Measurements from ENCODE around the gene JAK2. TPM values are rescaled to one million over a fixed set of nuclear protein-coding genes. Genes with fewer than 3 reads are reported as not detected.

JAK2 gene
- total and polyA plus RNA-seq, 9 of the 15 experiments (the other 6 are each of a cell fraction or from before 2014, with no cell fraction given), result 4.7 to 23.4 (median 15.3) TPM

DNA sequence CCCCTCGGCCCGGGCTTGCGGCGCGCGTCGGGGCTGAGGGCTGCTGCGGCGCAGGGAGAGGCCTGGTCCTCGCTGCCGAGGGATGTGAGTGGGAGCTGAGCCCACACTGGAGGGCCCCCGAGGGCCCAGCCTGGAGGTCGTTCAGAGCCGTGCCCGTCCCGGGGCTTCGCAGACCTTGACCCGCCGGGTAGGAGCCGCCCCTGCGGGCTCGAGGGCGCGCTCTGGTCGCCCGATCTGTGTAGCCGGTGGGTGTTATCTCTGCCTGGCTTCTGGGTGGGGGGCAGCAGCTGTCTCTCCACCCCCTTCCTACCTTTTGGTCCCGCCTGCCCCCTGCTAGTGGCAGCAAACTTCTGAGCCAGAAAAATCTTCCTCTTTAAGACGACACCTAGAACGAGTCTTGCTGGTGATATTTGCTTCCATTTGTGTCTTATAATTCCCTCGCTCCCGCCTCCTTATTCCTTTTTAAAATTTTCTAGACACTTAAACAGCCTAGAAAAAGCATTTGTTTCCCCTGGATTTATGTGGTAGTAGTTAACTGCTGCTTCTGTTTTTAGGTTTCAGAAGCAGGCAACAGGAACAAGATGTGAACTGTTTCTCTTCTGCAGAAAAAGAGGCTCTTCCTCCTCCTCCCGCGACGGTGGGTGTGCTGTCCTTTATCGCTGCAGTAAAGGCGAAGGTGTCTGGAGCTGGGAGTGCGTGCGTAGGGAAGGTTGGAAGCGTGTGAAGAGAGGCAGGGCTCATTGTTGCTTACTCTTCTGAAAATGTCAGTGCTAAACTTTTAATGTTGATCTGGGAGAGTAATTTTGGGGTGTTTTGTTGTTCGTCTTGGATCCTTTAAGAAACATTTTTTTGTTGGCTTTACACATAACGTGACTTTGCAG, 554 bp downstream of the JAK2 start (continued):
- TF ChIP-seq, protein P1, sequence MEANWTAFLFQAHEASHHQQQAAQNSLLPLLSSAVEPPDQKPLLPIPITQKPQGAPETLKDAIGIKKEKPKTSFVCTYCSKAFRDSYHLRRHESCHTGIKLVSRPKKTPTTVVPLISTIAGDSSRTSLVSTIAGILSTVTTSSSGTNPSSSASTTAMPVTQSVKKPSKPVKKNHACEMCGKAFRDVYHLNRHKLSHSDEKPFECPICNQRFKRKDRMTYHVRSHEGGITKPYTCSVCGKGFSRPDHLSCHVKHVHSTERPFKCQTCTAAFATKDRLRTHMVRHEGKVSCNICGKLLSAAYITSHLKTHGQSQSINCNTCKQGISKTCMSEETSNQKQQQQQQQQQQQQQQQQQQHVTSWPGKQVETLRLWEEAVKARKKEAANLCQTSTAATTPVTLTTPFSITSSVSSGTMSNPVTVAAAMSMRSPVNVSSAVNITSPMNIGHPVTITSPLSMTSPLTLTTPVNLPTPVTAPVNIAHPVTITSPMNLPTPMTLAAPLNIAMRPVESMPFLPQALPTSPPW (CRISPR knock-in tag; IDR thresholded peaks at IDR 0.05), result no peak
- TF ChIP-seq ZNF778 (CRISPR knock-in tag; IDR thresholded peaks at IDR 0.05) (no peak), JUN (IDR thresholded peaks at IDR 0.05; ENCODE audit: borderline replicate concordance, low read depth, low read length) (no peak), JUN (CRISPR knock-in tag; IDR thresholded peaks at IDR 0.05; ENCODE audit: borderline replicate concordance) (no peak), EP300 (IDR thresholded peaks at IDR 0.05; ENCODE audit: low read length) (no peak), STAT5A (IDR thresholded peaks at IDR 0.05; ENCODE audit: borderline replicate concordance, low read length) (no peak), PTRF (tag; IDR thresholded peaks at IDR 0.05) (no peak), ETV6 (IDR thresholded peaks at IDR 0.05; ENCODE audit: borderline replicate concordance in 1 of 2, low read depth in 2 of 2, low read length in 1 of 2) (no peak), ETV6 (CRISPR knock-in tag; IDR thresholded peaks at IDR 0.05; ENCODE audit: borderline replicate concordance) (peak; percentile 2; the same call in 1 of the 2 replicates), KDM2B (CRISPR knock-in tag; IDR thresholded peaks at IDR 0.05) (no peak), C11orf30 (IDR thresholded peaks at IDR 0.05; ENCODE audit: low read depth) (no peak), RBM17 (IDR thresholded peaks at IDR 0.05; ENCODE audit: borderline replicate concordance, low read depth, low read length) (no peak), KDM1A (IDR thresholded peaks at IDR 0.05) (no peak), SRSF9 (IDR thresholded peaks at IDR 0.05; ENCODE audit: borderline replicate concordance, low read depth, low read length) (no peak)
- TF ChIP-seq, protein P2, sequence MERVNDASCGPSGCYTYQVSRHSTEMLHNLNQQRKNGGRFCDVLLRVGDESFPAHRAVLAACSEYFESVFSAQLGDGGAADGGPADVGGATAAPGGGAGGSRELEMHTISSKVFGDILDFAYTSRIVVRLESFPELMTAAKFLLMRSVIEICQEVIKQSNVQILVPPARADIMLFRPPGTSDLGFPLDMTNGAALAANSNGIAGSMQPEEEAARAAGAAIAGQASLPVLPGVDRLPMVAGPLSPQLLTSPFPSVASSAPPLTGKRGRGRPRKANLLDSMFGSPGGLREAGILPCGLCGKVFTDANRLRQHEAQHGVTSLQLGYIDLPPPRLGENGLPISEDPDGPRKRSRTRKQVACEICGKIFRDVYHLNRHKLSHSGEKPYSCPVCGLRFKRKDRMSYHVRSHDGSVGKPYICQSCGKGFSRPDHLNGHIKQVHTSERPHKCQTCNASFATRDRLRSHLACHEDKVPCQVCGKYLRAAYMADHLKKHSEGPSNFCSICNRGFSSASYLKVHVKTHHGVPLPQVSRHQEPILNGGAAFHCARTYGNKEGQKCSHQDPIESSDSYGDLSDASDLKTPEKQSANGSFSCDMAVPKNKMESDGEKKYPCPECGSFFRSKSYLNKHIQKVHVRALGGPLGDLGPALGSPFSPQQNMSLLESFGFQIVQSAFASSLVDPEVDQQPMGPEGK (CRISPR knock-in tag; IDR thresholded peaks at IDR 0.05; ENCODE audit: borderline replicate concordance), result no peak
- TF ChIP-seq, protein P3, sequence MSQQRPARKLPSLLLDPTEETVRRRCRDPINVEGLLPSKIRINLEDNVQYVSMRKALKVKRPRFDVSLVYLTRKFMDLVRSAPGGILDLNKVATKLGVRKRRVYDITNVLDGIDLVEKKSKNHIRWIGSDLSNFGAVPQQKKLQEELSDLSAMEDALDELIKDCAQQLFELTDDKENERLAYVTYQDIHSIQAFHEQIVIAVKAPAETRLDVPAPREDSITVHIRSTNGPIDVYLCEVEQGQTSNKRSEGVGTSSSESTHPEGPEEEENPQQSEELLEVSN (IDR thresholded peaks at IDR 0.05; ENCODE audit: borderline replicate concordance in 1 of 2, extremely low read depth in 1 of 2, insufficient read depth in 1 of 2, insufficient read length in 1 of 2, low read depth in 1 of 2, low read length in 1 of 2, poor library complexity in 1 of 2, severe bottlenecking in 1 of 2), result peak in 1 of 2 experiments; percentile 25
- TF ChIP-seq, protein P4, sequence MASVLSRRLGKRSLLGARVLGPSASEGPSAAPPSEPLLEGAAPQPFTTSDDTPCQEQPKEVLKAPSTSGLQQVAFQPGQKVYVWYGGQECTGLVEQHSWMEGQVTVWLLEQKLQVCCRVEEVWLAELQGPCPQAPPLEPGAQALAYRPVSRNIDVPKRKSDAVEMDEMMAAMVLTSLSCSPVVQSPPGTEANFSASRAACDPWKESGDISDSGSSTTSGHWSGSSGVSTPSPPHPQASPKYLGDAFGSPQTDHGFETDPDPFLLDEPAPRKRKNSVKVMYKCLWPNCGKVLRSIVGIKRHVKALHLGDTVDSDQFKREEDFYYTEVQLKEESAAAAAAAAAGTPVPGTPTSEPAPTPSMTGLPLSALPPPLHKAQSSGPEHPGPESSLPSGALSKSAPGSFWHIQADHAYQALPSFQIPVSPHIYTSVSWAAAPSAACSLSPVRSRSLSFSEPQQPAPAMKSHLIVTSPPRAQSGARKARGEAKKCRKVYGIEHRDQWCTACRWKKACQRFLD (CRISPR knock-in tag; IDR thresholded peaks at IDR 0.05), result no peak
- TF ChIP-seq, protein P5, sequence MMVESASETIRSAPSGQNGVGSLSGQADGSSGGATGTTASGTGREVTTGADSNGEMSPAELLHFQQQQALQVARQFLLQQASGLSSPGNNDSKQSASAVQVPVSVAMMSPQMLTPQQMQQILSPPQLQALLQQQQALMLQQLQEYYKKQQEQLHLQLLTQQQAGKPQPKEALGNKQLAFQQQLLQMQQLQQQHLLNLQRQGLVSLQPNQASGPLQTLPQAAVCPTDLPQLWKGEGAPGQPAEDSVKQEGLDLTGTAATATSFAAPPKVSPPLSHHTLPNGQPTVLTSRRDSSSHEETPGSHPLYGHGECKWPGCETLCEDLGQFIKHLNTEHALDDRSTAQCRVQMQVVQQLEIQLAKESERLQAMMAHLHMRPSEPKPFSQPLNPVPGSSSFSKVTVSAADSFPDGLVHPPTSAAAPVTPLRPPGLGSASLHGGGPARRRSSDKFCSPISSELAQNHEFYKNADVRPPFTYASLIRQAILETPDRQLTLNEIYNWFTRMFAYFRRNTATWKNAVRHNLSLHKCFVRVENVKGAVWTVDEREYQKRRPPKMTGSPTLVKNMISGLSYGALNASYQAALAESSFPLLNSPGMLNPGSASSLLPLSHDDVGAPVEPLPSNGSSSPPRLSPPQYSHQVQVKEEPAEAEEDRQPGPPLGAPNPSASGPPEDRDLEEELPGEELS (CRISPR knock-in tag; IDR thresholded peaks at IDR 0.05; ENCODE audit: borderline replicate concordance), result no peak
